Osteoblast (primary cell): ENCODE results near the gene RABGGTB. TPM values are rescaled to one million over a fixed set of nuclear protein-coding genes. Genes with fewer than 3 reads are reported as not detected.
"Not testable (repeated sequence)": the region's sequence is repeated elsewhere in the genome, so short reads cannot be mapped to it uniquely, and the experiment has no call there.

Experiments
- DNase-seq: peaks from one replicate; pipeline ENCODE4 v3.0.0; 2011; ENCODE audit warnings: low spot score, mixed read lengths; ENCODE audit not compliant: insufficient read length; ENCODE audit errors: missing footprints
- H2AFZ ChIP-seq: 2 replicates; pipeline ENCODE4 v1.6.0; 2011; ENCODE audit warnings: mild to moderate bottlenecking, low read length
- H3K27ac ChIP-seq: 2 replicates; pipeline ENCODE4 v1.5.1; 2011; ENCODE audit warnings: mild to moderate bottlenecking, low read depth, low read length, moderate library complexity
- H3K27me3 ChIP-seq: 2 replicates; pipeline ENCODE4 v1.6.0; 2012; ENCODE audit warnings: mild to moderate bottlenecking, control low read depth, inconsistent platforms, low read length, moderate library complexity; ENCODE audit not compliant: insufficient read depth
- H3K36me3 ChIP-seq: 2 replicates; pipeline ENCODE4 v1.5.1; 2011; ENCODE audit warnings: mild to moderate bottlenecking, low read length, control low read depth, moderate library complexity; ENCODE audit not compliant: insufficient read depth
- H3K4me1 ChIP-seq: 2 replicates; pipeline ENCODE4 v1.5.1; 2011; ENCODE audit warnings: mild to moderate bottlenecking, low read length, control low read depth, moderate library complexity; ENCODE audit not compliant: insufficient read depth
- H3K4me2 ChIP-seq: 2 replicates; pipeline ENCODE4 v1.6.0; 2011; ENCODE audit warnings: mild to moderate bottlenecking, low read length; ENCODE audit not compliant: insufficient read depth
- H3K4me3 ChIP-seq: fragments of 200-600 bp; sonication (generic); 3 replicates; pipeline ENCODE4 v1.5.1; 2012; ENCODE audit warnings: mild to moderate bottlenecking, low read length, inconsistent platforms; ENCODE audit not compliant: insufficient read depth
- H3K79me2 ChIP-seq: 2 replicates; pipeline ENCODE4 v1.6.0; 2012; ENCODE audit warnings: mild to moderate bottlenecking, low read length, control low read depth, inconsistent platforms; ENCODE audit not compliant: insufficient read depth
- H3K9me3 ChIP-seq: 2 replicates; pipeline ENCODE4 v1.5.1; 2011; ENCODE audit warnings: low read depth, low read length, control low read depth
- H4K20me1 ChIP-seq: 2 replicates; pipeline ENCODE4 v1.6.0; 2012; ENCODE audit warnings: mild to moderate bottlenecking, low read length, control low read depth; ENCODE audit not compliant: insufficient read depth
- total RNA-seq: library from RNA; depleted of rRNA; stranded (reverse); fragments of >200 nt; gene quantifications from 2 replicates; pipeline ENCODE4 v1.2.3, GENCODE V29; 2012
- TF ChIP-seq, protein P1 (sequence below): IDR thresholded peaks from 2 replicates; pipeline ENCODE4 v1.5.1; 2011; ENCODE audit warnings: mild to moderate bottlenecking, low read depth, low read length, moderate library complexity; ENCODE audit errors: extremely low read depth

RABGGTB gene
- total RNA-seq, 1 donor = 76.0 TPM

DNA sequence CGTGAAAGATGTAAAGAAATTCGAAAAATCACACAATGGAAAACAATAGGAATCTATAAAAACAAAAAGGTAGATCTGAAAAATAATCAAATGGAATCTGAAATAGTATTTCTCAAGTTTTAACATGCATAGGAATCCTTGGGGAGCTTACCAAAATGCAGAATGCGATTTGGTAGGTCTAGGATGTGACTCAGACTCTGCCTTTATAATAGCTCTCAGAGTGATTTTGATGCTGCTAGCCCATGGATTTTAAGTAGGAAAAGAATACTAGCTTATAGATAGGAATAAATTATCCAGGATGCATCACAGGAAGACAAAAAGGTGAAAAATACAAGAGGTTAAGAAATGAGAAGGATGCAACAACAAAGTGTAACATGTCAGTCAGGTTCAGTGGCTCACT, 14.1 kb upstream of the RABGGTB start:
- H3K79me2 ChIP-seq = no peaks in the 10 kb centered on the region
- H3K36me3 ChIP-seq = no peaks in the 10 kb centered on the region
- H3K9me3 ChIP-seq = no peaks in the 10 kb centered on the region
- TF ChIP-seq, protein P1, sequence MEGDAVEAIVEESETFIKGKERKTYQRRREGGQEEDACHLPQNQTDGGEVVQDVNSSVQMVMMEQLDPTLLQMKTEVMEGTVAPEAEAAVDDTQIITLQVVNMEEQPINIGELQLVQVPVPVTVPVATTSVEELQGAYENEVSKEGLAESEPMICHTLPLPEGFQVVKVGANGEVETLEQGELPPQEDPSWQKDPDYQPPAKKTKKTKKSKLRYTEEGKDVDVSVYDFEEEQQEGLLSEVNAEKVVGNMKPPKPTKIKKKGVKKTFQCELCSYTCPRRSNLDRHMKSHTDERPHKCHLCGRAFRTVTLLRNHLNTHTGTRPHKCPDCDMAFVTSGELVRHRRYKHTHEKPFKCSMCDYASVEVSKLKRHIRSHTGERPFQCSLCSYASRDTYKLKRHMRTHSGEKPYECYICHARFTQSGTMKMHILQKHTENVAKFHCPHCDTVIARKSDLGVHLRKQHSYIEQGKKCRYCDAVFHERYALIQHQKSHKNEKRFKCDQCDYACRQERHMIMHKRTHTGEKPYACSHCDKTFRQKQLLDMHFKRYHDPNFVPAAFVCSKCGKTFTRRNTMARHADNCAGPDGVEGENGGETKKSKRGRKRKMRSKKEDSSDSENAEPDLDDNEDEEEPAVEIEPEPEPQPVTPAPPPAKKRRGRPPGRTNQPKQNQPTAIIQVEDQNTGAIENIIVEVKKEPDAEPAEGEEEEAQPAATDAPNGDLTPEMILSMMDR = no peak
- no peaks in the 10 kb centered on the region for H3K27me3 ChIP-seq
- H2AFZ ChIP-seq = no peak overlapping the region
- no peaks in the 10 kb centered on the region for H3K4me1 ChIP-seq
- no peak overlapping the region for H3K4me3 ChIP-seq
- H3K4me2 ChIP-seq = no peak overlapping the region
- no peak overlapping the region for H3K27ac ChIP-seq
- no peak for DNase-seq
- no peaks in the 10 kb centered on the region for H4K20me1 ChIP-seq

GRCh38 chr1:75777812-75778211, 8.2 kb upstream of the RABGGTB start:
- H3K4me2 ChIP-seq, H3K4me1 ChIP-seq, H3K36me3 ChIP-seq, H2AFZ ChIP-seq, H3K4me3 ChIP-seq, DNase-seq, H3K27ac ChIP-seq, H3K27me3 ChIP-seq, H4K20me1 ChIP-seq, H3K79me2 ChIP-seq, H3K9me3 ChIP-seq: not testable (repeated sequence)

GRCh38 chr1:75778694-75779093, 7.4 kb upstream of the RABGGTB start:
- not testable (repeated sequence) for DNase-seq, H4K20me1 ChIP-seq

GRCh38 chr1:75780183-75780582, 5.9 kb upstream of the RABGGTB start:
- H3K27ac ChIP-seq, H3K4me3 ChIP-seq, H3K4me2 ChIP-seq, H3K79me2 ChIP-seq, H3K4me1 ChIP-seq, H4K20me1 ChIP-seq, H2AFZ ChIP-seq, H3K9me3 ChIP-seq, DNase-seq, H3K36me3 ChIP-seq, H3K27me3 ChIP-seq: not testable (repeated sequence)

More at GRCh38 chr1:75778694-75779093, 7.4 kb upstream of the RABGGTB start:
- H3K4me1 ChIP-seq, H3K27me3 ChIP-seq, H3K4me2 ChIP-seq, H3K9me3 ChIP-seq, H2AFZ ChIP-seq, H3K4me3 ChIP-seq, H3K36me3 ChIP-seq, H3K79me2 ChIP-seq, H3K27ac ChIP-seq: not testable (repeated sequence)

- H2AFZ ChIP-seq = not testable (repeated sequence)
- peaks cover 13% of the 10 kb centered on the region for H3K36me3 ChIP-seq
These were observed 2.1 kb upstream of the RABGGTB start for GRCh38 chr1:75783920-75784319.

GRCh38 chr1:75785320-75785982, 605 bp upstream of the RABGGTB start:
- H2AFZ ChIP-seq = peak overlapping the region; percentile 91
- peak overlapping the region; percentile 85 for H3K4me3 ChIP-seq
- peaks cover 37% of the 10 kb centered on the region for H4K20me1 ChIP-seq
- no peaks in the 10 kb centered on the region for H3K9me3 ChIP-seq
- TF ChIP-seq, protein P1 = no peak
- H3K79me2 ChIP-seq = peaks cover 44% of the 10 kb centered on the region
- peak overlapping the region; percentile 75 for H3K27ac ChIP-seq
- H3K27me3 ChIP-seq = no peaks in the 10 kb centered on the region
- peaks cover 26% of the 10 kb centered on the region for H3K36me3 ChIP-seq
- H3K4me1 ChIP-seq = peaks cover 31% of the 10 kb centered on the region
- DNase-seq = no peak
- H3K4me2 ChIP-seq = peak overlapping the region; percentile 86

More at GRCh38 chr1:75783920-75784319, 2.1 kb upstream of the RABGGTB start:
- not testable (repeated sequence) for H3K4me3 ChIP-seq, H3K27me3 ChIP-seq, H3K27ac ChIP-seq, DNase-seq, H3K9me3 ChIP-seq, H3K4me2 ChIP-seq
- H4K20me1 ChIP-seq = peaks cover 23% of the 10 kb centered on the region
- H3K79me2 ChIP-seq = peaks cover 32% of the 10 kb centered on the region
- H3K4me1 ChIP-seq = peaks cover 17% of the 10 kb centered on the region
